ENCODE data around the gene ATP11A.

Gene ATP11A

DNA sequence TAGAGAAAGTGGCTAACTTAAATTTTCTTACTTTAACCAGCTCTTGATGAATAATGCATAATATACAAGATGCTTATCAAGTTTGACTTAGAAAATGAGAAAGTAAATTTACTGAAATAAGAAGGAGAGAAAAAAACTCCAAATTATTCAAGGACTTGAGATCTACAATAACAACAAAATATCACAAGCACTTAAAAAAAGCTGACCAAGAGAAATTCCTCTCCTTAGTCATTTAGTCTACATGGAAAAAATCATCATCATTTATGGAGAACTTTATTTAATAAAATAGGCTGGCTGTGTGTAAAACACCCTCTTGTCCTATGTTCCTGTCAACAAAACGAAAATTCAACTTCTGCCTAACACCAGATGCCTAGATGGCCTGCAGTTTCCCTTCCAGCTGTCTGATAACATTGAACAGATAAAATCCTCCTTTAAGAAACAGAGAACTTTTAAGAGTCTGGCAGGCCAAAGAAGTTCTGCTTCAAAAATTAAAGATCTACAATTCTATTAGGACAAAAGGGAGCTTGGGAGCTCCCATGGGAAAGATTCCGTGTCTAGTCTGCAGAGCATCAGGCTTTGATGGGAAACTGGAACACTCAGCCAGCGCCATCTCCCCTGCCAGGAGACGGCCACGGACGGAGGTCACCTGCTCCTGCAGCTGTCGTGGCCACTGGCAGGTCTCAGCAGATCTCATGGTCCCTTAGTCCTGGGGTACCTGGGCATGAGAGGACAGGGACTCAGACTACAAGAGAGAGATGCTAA is 37.9 kb upstream of the ATP11A start:
- no peak overlapping the region for H3K9ac ChIP-seq
- H3K36me3 ChIP-seq (ENCODE audit: control insufficient read depth, insufficient read depth, low read length) = no peaks in the 10 kb centered on the region
- no peak overlapping the region for H3K4me2 ChIP-seq (ENCODE audit: low read length)
- H3K9me3 ChIP-seq (ENCODE audit: control insufficient read depth, low read length) = no peaks in the 10 kb centered on the region
- no peak overlapping the region for H2AFZ ChIP-seq
- no peak overlapping the region for H3K4me3 ChIP-seq (ENCODE audit: low read depth, low read length)
- no peak overlapping the region for H3K27ac ChIP-seq
- H3K4me1 ChIP-seq = peaks cover 4% of the 10 kb centered on the region
- TF ChIP-seq, protein P1, sequence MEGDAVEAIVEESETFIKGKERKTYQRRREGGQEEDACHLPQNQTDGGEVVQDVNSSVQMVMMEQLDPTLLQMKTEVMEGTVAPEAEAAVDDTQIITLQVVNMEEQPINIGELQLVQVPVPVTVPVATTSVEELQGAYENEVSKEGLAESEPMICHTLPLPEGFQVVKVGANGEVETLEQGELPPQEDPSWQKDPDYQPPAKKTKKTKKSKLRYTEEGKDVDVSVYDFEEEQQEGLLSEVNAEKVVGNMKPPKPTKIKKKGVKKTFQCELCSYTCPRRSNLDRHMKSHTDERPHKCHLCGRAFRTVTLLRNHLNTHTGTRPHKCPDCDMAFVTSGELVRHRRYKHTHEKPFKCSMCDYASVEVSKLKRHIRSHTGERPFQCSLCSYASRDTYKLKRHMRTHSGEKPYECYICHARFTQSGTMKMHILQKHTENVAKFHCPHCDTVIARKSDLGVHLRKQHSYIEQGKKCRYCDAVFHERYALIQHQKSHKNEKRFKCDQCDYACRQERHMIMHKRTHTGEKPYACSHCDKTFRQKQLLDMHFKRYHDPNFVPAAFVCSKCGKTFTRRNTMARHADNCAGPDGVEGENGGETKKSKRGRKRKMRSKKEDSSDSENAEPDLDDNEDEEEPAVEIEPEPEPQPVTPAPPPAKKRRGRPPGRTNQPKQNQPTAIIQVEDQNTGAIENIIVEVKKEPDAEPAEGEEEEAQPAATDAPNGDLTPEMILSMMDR (IDR thresholded peaks at IDR 0.05) = no peak
- H3K27me3 ChIP-seq (ENCODE audit: control insufficient read depth, insufficient read depth, low read length) = no peaks in the 10 kb centered on the region
- H3K79me2 ChIP-seq = no peaks in the 10 kb centered on the region

DNA sequence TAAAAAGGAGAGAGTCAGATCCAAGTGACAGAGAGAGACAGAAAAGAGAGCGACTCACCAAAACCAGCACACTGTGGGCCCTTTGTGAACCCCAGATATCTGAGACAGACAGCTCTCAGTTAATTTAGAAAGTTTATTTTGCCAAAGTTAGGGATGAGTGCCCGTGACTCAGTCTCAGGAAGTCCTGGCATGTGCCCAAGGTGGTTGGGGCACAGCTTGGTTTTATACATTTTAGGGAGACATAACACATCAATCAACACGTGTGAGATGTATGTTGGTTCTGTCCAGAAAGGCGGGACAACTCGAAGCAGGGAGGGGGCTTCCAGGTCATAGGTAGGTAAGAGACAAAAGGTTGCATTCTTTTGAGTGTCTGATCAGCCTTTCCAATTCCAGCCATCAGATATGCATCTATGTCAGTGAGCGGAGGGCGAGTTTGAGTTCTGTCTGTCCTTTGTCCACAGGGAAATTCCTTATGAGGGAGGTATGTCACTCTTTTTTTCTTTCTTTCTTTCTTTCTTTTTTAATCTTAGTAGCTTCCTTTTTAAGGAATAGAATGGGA is 37.2 kb upstream of the ATP11A start:
- TF ChIP-seq, protein P1 (IDR thresholded peaks at IDR 0.05) = no peak
- no peaks in the 10 kb centered on the region for H3K36me3 ChIP-seq (ENCODE audit: control insufficient read depth, insufficient read depth, low read length)
- H3K27ac ChIP-seq = no peak overlapping the region

DNA sequence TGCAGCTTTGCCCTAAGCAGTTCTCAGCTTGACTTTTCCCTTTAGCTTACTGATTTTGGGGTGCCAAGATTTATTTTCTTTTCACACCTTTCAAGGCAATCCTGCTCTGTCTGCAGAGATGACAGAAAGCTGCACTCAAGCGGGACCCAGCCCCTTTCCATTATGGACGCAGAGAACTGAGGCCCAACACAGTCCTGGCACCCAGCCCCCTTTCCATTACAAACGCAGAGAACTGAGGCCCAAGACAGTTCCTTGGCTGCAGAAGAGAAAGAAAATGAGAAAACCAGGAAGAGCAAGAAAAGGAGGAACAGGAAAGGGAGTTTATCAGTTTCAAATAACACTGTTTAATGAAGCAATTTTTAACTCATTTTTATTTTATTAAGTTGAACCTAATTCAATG is 36.8 kb upstream of the ATP11A start:
- TF ChIP-seq, protein P1 (IDR thresholded peaks at IDR 0.05) = no peak
- Histone ChIP-seq H3K9me3 (ENCODE audit: control insufficient read depth, low read length) (no peaks in the 10 kb centered on the region), H3K4me2 (ENCODE audit: low read length) (no peak overlapping the region)

More for the DNA sequence above, 37.2 kb upstream of the ATP11A start:
- H3K27me3 ChIP-seq (ENCODE audit: control insufficient read depth, insufficient read depth, low read length) = no peaks in the 10 kb centered on the region
- H3K79me2 ChIP-seq = no peaks in the 10 kb centered on the region
- peaks cover 4% of the 10 kb centered on the region for H3K4me1 ChIP-seq
- no peak overlapping the region for H3K4me3 ChIP-seq (ENCODE audit: low read depth, low read length)
- H3K9me3 ChIP-seq (ENCODE audit: control insufficient read depth, low read length) = no peaks in the 10 kb centered on the region
- H3K9ac ChIP-seq = no peak overlapping the region
- H2AFZ ChIP-seq = no peak overlapping the region
- no peak overlapping the region for H3K4me2 ChIP-seq (ENCODE audit: low read length)

DNA sequence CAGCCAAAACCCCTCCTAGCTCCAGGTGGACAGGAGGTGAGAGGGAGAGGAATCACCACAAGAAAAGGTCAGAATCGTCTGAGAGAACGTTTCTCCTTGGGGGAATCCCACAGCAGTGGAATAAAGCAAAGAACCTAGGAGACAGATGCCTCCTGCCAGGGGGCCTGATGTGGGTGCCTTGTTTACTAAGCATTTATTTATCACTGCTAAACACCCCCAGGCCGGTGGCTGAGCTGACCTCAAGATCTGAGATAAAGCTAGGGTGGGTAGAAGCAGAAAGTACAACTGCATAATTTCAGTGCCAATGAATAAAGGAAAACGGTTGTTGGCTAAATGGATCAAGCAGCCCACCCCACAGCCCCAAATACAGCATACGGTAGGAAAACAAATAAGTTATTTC is 33.9 kb upstream of the ATP11A start:
- no peak overlapping the region for H3K4me2 ChIP-seq (ENCODE audit: low read length)
- H3K4me3 ChIP-seq (ENCODE audit: low read depth, low read length) = no peak overlapping the region
- no peaks in the 10 kb centered on the region for H3K36me3 ChIP-seq (ENCODE audit: control insufficient read depth, insufficient read depth, low read length)
- TF ChIP-seq, protein P1 (IDR thresholded peaks at IDR 0.05) = no peak
- peaks cover 4% of the 10 kb centered on the region for H3K4me1 ChIP-seq
- no peaks in the 10 kb centered on the region for H3K27me3 ChIP-seq (ENCODE audit: control insufficient read depth, insufficient read depth, low read length)
- no peaks in the 10 kb centered on the region for H3K79me2 ChIP-seq
- H3K27ac ChIP-seq = no peak overlapping the region
- no peak overlapping the region for H3K9ac ChIP-seq
- H3K9me3 ChIP-seq (ENCODE audit: control insufficient read depth, low read length) = no peaks in the 10 kb centered on the region
- no peak overlapping the region for H2AFZ ChIP-seq

More for the DNA sequence above, 36.8 kb upstream of the ATP11A start:
- H3K36me3 ChIP-seq (ENCODE audit: control insufficient read depth, insufficient read depth, low read length) = no peaks in the 10 kb centered on the region
- H3K27ac ChIP-seq = no peak overlapping the region
- no peak overlapping the region for H2AFZ ChIP-seq
- H3K27me3 ChIP-seq (ENCODE audit: control insufficient read depth, insufficient read depth, low read length) = no peaks in the 10 kb centered on the region
- no peak overlapping the region for H3K9ac ChIP-seq
- H3K4me1 ChIP-seq = peaks cover 4% of the 10 kb centered on the region
- no peak overlapping the region for H3K4me3 ChIP-seq (ENCODE audit: low read depth, low read length)
- H3K79me2 ChIP-seq = no peaks in the 10 kb centered on the region

All from parathyroid adenoma (tissue), 2 donors.